ENCODE measurements around the gene CLEC14A. TPM values are rescaled to one million over a fixed set of nuclear protein-coding genes. Genes with fewer than 3 reads are reported as not detected.

The CLEC14A gene
- total and polyA plus RNA-seq, 2 donors: 4.8 to 15.4 TPM

DNA sequence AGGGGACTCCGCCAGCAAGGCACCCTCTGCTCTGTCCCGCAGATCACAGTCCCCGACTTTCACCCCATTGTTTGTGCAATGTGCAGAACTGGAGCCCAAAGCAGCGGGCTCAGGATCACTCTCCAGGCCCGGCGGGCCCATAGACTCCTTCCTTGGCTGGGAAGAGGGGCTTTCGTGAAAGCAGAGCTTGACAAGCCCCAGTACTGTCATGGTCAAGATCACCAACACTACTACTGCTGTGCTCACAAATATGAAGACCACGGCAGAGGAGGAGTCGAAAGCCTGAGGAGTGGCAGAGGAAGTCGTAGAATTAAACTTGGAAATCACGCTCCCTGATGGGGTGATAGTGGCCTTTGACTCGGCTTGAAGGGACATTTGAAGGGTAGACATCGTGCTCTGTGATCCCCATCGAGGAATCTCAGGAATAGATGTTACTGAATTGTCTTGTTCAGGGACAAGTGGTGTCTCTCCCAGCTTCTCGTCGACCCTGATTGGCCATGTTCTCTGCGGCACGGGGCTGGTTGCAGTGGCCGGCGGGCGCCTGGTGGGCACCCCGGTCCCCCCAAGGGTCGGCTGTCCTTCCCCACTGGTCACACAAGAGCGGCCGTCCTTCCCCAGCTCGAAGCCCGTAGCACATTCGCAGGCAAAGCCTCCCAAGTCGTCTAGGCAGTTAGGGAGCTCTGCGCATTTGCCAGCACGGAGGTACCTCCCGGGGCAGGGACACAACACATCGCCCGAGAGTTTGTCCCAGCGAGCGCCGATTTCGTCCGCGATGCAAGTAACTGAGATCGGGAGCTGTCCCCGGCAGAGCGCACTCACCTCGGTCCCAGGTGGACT is 1.1 kb downstream of the CLEC14A start:
- Histone ChIP-seq H3K27me3 (ENCODE audit: control insufficient read depth in 2 of 2, insufficient read depth in 1 of 2, low read length in 1 of 2) (peaks cover 28 to 43% of the 10 kb centered on the region in 2 donors), H3K4me1 (ENCODE audit: control insufficient read depth in 2 of 2, insufficient read depth in 2 of 2, low read length in 2 of 2) (no peaks in the 10 kb centered on the region), H3K27ac (ENCODE audit: low read depth in 1 of 2, low read length in 1 of 2) (no peak overlapping the region), H3K4me3 (ENCODE audit: low read length in 2 of 2) (peak overlapping the region in 1 of 2 donors; percentile 5), H3K36me3 (ENCODE audit: control insufficient read depth in 2 of 2, insufficient read depth in 2 of 2, low read length in 1 of 2) (no peaks in the 10 kb centered on the region), H3K9me3 (ENCODE audit: control insufficient read depth in 2 of 2, insufficient read depth in 1 of 2, low read length in 1 of 2) (no peaks in the 10 kb centered on the region)
- WGBS: 14% methylated on average over 44 of the region's 44 CpGs
- DNase-seq (ENCODE audit: low read depth in 6 of 9, low spot score in 9 of 9): peak in 1 of 9 donors; percentile 2

DNA sequence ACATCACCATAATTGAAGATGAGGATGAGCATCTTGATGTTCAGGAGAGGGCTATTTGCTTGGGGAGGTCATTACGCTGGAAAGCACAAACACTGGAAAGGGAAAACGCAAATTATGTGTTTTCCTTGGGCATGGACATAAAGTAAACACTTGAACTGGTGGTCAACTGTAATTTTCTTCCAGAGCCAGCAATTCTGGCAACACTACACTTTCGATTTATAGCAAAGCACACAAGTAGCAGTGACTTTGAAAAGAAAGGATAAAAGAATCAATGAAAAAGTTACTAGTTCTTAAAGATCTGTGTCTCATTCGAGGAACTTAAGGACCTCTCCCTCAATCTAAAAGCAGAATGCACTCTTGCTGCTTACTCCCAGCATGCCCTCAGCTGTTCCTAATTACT is 2.2 kb downstream of the CLEC14A start:
- Histone ChIP-seq H3K27me3 (ENCODE audit: control insufficient read depth in 2 of 2, insufficient read depth in 1 of 2, low read length in 1 of 2) (peaks cover 28 to 43% of the 10 kb centered on the region in 2 donors), H3K4me3 (ENCODE audit: low read length in 2 of 2) (no peak overlapping the region), H3K36me3 (ENCODE audit: control insufficient read depth in 2 of 2, insufficient read depth in 2 of 2, low read length in 1 of 2) (no peaks in the 10 kb centered on the region), H3K4me1 (ENCODE audit: control insufficient read depth in 2 of 2, insufficient read depth in 2 of 2, low read length in 2 of 2) (no peaks in the 10 kb centered on the region), H3K27ac (ENCODE audit: low read depth in 1 of 2, low read length in 1 of 2) (no peak overlapping the region), H3K9me3 (ENCODE audit: control insufficient read depth in 2 of 2, insufficient read depth in 1 of 2, low read length in 1 of 2) (no peaks in the 10 kb centered on the region)
- DNase-seq (ENCODE audit: low read depth in 6 of 9, low spot score in 9 of 9): no peak
- 88% methylated on average over 4 of the region's 4 CpGs for WGBS

GRCh38 chr14:38252066-38252710 is 3.7 kb downstream of the CLEC14A start:
- WGBS: 93% methylated on average over 4 of the region's 4 CpGs
- H3K4me3 ChIP-seq (ENCODE audit: low read length in 2 of 2): no peak overlapping the region
- no peak overlapping the region for H3K27ac ChIP-seq (ENCODE audit: low read depth in 1 of 2, low read length in 1 of 2)

DNA sequence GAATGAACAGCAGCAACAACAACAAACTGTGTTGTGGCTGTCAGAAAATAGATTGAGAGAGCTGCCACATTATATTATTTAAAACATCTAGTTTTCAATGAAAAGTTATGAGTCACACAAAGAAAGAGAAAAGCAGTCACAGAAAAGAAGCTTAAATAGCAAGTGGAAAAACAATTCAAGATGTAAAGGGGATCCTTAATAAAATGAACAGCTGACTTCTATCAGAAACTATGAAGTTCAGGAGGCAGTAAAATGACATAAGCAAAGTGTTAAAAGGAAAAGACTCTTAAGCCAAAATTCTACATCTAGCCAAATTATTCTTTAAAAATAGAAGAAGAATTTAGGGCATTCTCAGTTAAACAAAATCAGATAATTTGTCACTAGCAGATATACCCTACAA is 5.6 kb downstream of the CLEC14A start:
- peaks cover 18 to 21% of the 10 kb centered on the region in 2 donors for H3K27me3 ChIP-seq (ENCODE audit: control insufficient read depth in 2 of 2, insufficient read depth in 1 of 2, low read length in 1 of 2)
- no peak overlapping the region for H3K27ac ChIP-seq (ENCODE audit: low read depth in 1 of 2, low read length in 1 of 2)
- no peaks in the 10 kb centered on the region for H3K36me3 ChIP-seq (ENCODE audit: control insufficient read depth in 2 of 2, insufficient read depth in 2 of 2, low read length in 1 of 2)
- no peaks in the 10 kb centered on the region for H3K4me1 ChIP-seq (ENCODE audit: control insufficient read depth in 2 of 2, insufficient read depth in 2 of 2, low read length in 2 of 2)
- H3K4me3 ChIP-seq (ENCODE audit: low read length in 2 of 2): no peak overlapping the region
- DNase-seq (ENCODE audit: low read depth in 6 of 9, low spot score in 9 of 9): no peak
- H3K9me3 ChIP-seq (ENCODE audit: control insufficient read depth in 2 of 2, insufficient read depth in 1 of 2, low read length in 1 of 2): no peaks in the 10 kb centered on the region

More at GRCh38 chr14:38252066-38252710, 3.7 kb downstream of the CLEC14A start:
- Histone ChIP-seq H3K4me1 (ENCODE audit: control insufficient read depth in 2 of 2, insufficient read depth in 2 of 2, low read length in 2 of 2) (no peaks in the 10 kb centered on the region), H3K36me3 (ENCODE audit: control insufficient read depth in 2 of 2, insufficient read depth in 2 of 2, low read length in 1 of 2) (no peaks in the 10 kb centered on the region), H3K9me3 (ENCODE audit: control insufficient read depth in 2 of 2, insufficient read depth in 1 of 2, low read length in 1 of 2) (no peaks in the 10 kb centered on the region), H3K27me3 (ENCODE audit: control insufficient read depth in 2 of 2, insufficient read depth in 1 of 2, low read length in 1 of 2) (peaks cover 28 to 37% of the 10 kb centered on the region in 2 donors)
- DNase-seq (ENCODE audit: low read depth in 6 of 9, low spot score in 9 of 9): no peak

- no peak for DNase-seq (ENCODE audit: low read depth in 6 of 9, low spot score in 9 of 9)
- Histone ChIP-seq H3K4me1 (ENCODE audit: control insufficient read depth in 2 of 2, insufficient read depth in 2 of 2, low read length in 2 of 2) (no peaks in the 10 kb centered on the region), H3K36me3 (ENCODE audit: control insufficient read depth in 2 of 2, insufficient read depth in 2 of 2, low read length in 1 of 2) (no peaks in the 10 kb centered on the region), H3K27ac (ENCODE audit: low read depth in 1 of 2, low read length in 1 of 2) (no peak overlapping the region), H3K4me3 (ENCODE audit: low read length in 2 of 2) (no peak overlapping the region), H3K9me3 (ENCODE audit: control insufficient read depth in 2 of 2, insufficient read depth in 1 of 2, low read length in 1 of 2) (no peaks in the 10 kb centered on the region), H3K27me3 (ENCODE audit: control insufficient read depth in 2 of 2, insufficient read depth in 1 of 2, low read length in 1 of 2) (peaks cover under 1 to 3% of the 10 kb centered on the region in 2 donors)
- 95% methylated on average over 3 of the region's 3 CpGs for WGBS
These were observed 7.4 kb downstream of the CLEC14A start for GRCh38 chr14:38248321-38249028.

DNA sequence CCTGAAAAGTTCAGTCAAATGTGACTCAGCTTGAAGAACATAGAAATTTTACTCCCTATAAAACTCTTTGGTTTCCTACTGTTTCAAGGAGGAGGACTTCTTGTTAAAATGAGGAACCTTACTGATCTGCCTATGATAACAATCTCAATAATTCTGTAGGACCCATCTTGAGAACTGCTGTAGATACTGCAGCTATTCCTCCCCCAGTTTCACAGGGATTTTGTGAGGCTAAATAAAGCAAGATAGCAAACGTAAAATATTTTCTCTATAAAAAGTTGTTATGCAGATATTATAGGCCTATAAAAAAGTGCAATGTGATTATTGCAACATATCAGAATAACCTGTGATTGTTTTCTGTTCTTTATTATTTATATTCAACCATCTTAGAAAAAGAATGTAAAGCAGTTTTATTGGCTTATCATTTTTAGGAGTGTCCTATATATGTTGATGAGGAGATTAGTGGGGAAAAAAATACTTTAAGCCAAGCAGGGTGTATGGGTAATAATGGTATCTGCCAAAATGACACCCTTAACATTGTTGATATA is 12.1 kb downstream of the CLEC14A start:
- no peaks in the 10 kb centered on the region for H3K9me3 ChIP-seq (ENCODE audit: control insufficient read depth in 2 of 2, insufficient read depth in 1 of 2, low read length in 1 of 2)
- no peaks in the 10 kb centered on the region for H3K4me1 ChIP-seq (ENCODE audit: control insufficient read depth in 2 of 2, insufficient read depth in 2 of 2, low read length in 2 of 2)
- H3K36me3 ChIP-seq (ENCODE audit: control insufficient read depth in 2 of 2, insufficient read depth in 2 of 2, low read length in 1 of 2): no peaks in the 10 kb centered on the region
- H3K27ac ChIP-seq (ENCODE audit: low read depth in 1 of 2, low read length in 1 of 2): no peak overlapping the region
- WGBS: 79% methylated on average over 1 of the region's 1 CpG
- H3K27me3 ChIP-seq (ENCODE audit: control insufficient read depth in 2 of 2, insufficient read depth in 1 of 2, low read length in 1 of 2): no peaks in the 10 kb centered on the region
- no peak overlapping the region for H3K4me3 ChIP-seq (ENCODE audit: low read length in 2 of 2)
- no peak for DNase-seq (ENCODE audit: low read depth in 6 of 9, low spot score in 9 of 9)

GRCh38 chr14:38238878-38239277 is 17.0 kb downstream of the CLEC14A start:
- H3K4me3 ChIP-seq (ENCODE audit: low read length in 2 of 2): no peak overlapping the region
- H3K27me3 ChIP-seq (ENCODE audit: control insufficient read depth in 2 of 2, insufficient read depth in 1 of 2, low read length in 1 of 2): no peaks in the 10 kb centered on the region
- no peaks in the 10 kb centered on the region for H3K9me3 ChIP-seq (ENCODE audit: control insufficient read depth in 2 of 2, insufficient read depth in 1 of 2, low read length in 1 of 2)
- H3K4me1 ChIP-seq (ENCODE audit: control insufficient read depth in 2 of 2, insufficient read depth in 2 of 2, low read length in 2 of 2): no peaks in the 10 kb centered on the region
- DNase-seq (ENCODE audit: low read depth in 6 of 9, low spot score in 9 of 9): no peak
- H3K27ac ChIP-seq (ENCODE audit: low read depth in 1 of 2, low read length in 1 of 2): no peak overlapping the region
- no peaks in the 10 kb centered on the region for H3K36me3 ChIP-seq (ENCODE audit: control insufficient read depth in 2 of 2, insufficient read depth in 2 of 2, low read length in 1 of 2)

- Histone ChIP-seq H3K9me3 (ENCODE audit: control insufficient read depth in 2 of 2, insufficient read depth in 1 of 2, low read length in 1 of 2) (no peaks in the 10 kb centered on the region), H3K4me3 (ENCODE audit: low read length in 2 of 2) (no peak overlapping the region), H3K27ac (ENCODE audit: low read depth in 1 of 2, low read length in 1 of 2) (no peak overlapping the region), H3K27me3 (ENCODE audit: control insufficient read depth in 2 of 2, insufficient read depth in 1 of 2, low read length in 1 of 2) (no peaks in the 10 kb centered on the region), H3K36me3 (ENCODE audit: control insufficient read depth in 2 of 2, insufficient read depth in 2 of 2, low read length in 1 of 2) (no peaks in the 10 kb centered on the region), H3K4me1 (ENCODE audit: control insufficient read depth in 2 of 2, insufficient read depth in 2 of 2, low read length in 2 of 2) (no peaks in the 10 kb centered on the region)
- DNase-seq (ENCODE audit: low read depth in 6 of 9, low spot score in 9 of 9): no peak
- WGBS: 97% methylated on average over 1 of the region's 1 CpG
These were observed 17.6 kb downstream of the CLEC14A start for GRCh38 chr14:38238332-38238731.

GRCh38 chr14:38233218-38233617 is 22.7 kb downstream of the CLEC14A start:
- no peak overlapping the region for H3K27ac ChIP-seq (ENCODE audit: low read depth in 1 of 2, low read length in 1 of 2)
- WGBS: 78% methylated on average over 5 of the region's 5 CpGs
- DNase-seq (ENCODE audit: low read depth in 6 of 9, low spot score in 9 of 9): peak in 1 of 9 donors; percentile 5
- no peaks in the 10 kb centered on the region for H3K4me1 ChIP-seq (ENCODE audit: control insufficient read depth in 2 of 2, insufficient read depth in 2 of 2, low read length in 2 of 2)
- no peaks in the 10 kb centered on the region for H3K36me3 ChIP-seq (ENCODE audit: control insufficient read depth in 2 of 2, insufficient read depth in 2 of 2, low read length in 1 of 2)
- no peak overlapping the region for H3K4me3 ChIP-seq (ENCODE audit: low read length in 2 of 2)
- no peaks in the 10 kb centered on the region for H3K9me3 ChIP-seq (ENCODE audit: control insufficient read depth in 2 of 2, insufficient read depth in 1 of 2, low read length in 1 of 2)
- H3K27me3 ChIP-seq (ENCODE audit: control insufficient read depth in 2 of 2, insufficient read depth in 1 of 2, low read length in 1 of 2): no peaks in the 10 kb centered on the region
